ENCODE data around the gene CNTN6.

DNA sequence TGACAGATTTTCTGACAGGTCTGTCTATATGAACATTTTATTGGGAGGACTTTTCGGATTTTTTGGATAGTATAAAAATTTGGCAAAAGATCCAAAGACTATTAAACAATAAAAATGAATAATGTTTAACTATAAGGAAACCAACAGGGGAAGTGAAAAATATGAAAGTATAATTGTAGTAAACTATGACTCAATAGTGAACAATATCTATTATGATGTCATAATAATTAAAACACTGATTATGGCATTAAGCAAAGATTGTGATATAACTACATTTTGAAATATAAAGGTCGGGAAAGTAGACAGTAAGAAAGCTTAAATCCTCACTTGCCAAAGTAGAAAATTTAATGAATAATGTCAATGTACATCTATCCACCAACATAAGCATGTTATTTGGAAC is 44.3 kb upstream of the CNTN6 start:
- TF ChIP-seq, protein P1, sequence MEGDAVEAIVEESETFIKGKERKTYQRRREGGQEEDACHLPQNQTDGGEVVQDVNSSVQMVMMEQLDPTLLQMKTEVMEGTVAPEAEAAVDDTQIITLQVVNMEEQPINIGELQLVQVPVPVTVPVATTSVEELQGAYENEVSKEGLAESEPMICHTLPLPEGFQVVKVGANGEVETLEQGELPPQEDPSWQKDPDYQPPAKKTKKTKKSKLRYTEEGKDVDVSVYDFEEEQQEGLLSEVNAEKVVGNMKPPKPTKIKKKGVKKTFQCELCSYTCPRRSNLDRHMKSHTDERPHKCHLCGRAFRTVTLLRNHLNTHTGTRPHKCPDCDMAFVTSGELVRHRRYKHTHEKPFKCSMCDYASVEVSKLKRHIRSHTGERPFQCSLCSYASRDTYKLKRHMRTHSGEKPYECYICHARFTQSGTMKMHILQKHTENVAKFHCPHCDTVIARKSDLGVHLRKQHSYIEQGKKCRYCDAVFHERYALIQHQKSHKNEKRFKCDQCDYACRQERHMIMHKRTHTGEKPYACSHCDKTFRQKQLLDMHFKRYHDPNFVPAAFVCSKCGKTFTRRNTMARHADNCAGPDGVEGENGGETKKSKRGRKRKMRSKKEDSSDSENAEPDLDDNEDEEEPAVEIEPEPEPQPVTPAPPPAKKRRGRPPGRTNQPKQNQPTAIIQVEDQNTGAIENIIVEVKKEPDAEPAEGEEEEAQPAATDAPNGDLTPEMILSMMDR (conservative IDR thresholded peaks at IDR 0.05; ENCODE audit: low read depth, low read length), result no peak
- TF ChIP-seq NFE2L2 (IDR thresholded peaks at IDR 0.05; ENCODE audit: low read depth, low read length) (no peak), MAFK (IDR thresholded peaks at IDR 0.05; ENCODE audit: low read depth, low read length) (no peak), FOS (IDR thresholded peaks at IDR 0.05; ENCODE audit: low read depth, low read length) (no peak), POLR2A (IDR thresholded peaks at IDR 0.05; ENCODE audit: low read depth, low read length) (no peak), CHD1 (IDR thresholded peaks at IDR 0.05; ENCODE audit: low read depth, low read length) (no peak)
- TF ChIP-seq, protein P2, sequence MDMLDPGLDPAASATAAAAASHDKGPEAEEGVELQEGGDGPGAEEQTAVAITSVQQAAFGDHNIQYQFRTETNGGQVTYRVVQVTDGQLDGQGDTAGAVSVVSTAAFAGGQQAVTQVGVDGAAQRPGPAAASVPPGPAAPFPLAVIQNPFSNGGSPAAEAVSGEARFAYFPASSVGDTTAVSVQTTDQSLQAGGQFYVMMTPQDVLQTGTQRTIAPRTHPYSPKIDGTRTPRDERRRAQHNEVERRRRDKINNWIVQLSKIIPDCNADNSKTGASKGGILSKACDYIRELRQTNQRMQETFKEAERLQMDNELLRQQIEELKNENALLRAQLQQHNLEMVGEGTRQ (IDR thresholded peaks at IDR 0.05; ENCODE audit: low read depth, low read length), result no peak
